NCI-H2081 (cell line): ENCODE data around the gene CTNNA2.
"Not testable (repeated sequence)": the region's sequence is repeated elsewhere in the genome, so short reads cannot be mapped to it uniquely, and the experiment has no call there.

Experiments
- DNase-seq, 2 experiments: peaks; one replicate each; lab custom pipeline; 2025; lab: John Stamatoyannopoulos, UW

CTNNA2 gene

DNA sequence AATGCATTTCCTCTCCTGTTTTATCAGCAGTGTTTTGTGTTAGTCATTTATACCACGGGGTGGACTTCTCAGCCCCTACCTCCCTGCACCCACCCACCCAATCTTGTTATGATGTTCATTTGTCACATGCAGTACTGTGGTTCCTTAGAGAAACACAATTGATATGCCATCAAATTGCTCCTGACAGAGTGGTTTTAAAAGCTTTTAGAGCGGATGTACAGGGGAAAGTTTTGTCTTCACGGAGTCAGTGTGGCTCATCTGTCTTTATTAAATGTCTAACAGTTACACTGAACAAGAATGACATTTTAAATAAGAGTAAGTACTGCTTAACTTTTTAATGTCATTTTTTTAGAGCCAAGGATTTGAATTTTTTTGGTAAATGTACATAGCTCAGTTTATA is 634.8 kb downstream of the CTNNA2 start:
- DNase-seq: no peak

DNA sequence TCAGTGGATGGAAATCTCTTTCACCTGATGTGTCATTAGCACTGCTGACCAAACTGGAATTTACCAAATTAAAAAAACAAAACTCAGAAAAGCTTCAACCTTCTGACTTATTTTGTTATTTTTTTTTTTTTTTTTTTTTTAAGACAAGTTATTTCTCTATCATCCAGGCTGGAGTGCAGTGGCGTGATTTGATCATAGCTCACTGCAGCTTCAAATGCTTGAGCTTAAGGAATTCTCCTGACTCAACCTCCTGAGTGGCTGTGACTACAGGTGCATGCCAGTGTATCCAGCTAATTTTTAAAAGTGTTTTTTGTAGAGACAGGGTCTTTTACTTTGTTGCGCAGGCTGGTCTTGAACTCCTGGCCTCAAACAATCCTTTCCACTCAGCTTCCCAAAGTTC is 636.1 kb downstream of the CTNNA2 start:
- DNase-seq: no peak

DNA sequence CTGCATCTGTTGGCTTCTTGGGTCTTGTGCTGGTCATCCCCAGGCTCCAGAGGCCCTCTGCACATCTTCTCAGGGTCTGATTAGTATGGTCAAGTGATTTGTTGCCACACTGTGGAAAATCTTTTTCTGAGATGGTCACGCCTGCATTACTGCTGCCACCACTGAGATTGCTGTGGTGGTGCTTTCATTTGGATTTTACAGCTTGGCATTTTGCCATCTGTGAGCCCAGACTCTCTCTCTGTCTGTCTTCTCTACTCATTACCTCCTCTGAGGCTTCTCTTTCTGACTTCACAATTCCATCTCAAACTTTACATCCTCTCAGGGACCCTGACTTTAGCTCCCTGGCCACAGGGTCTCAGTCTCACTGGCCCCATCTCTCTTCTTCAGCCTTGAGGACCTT is 637.1 kb downstream of the CTNNA2 start:
- DNase-seq: no peak

DNA sequence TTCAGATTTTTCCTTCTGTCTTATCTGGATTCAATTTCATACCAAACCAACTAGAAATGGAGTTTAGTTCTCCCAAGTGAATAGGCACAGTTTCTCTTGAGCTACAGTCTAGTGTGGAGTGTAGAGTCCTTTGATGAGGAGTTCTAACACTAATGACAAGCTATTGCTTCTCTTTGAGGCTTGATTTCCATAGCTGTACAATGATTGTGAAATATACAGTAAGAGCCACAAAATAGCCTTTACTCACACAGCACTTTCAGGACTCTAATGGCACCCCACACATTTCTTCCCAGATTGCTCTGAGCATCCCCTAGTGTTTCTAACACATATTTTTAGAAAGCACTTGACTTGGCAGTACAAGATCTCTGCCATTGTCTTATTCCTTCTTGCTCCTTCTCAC is 638.4 kb downstream of the CTNNA2 start:
- DNase-seq: no peak

DNA sequence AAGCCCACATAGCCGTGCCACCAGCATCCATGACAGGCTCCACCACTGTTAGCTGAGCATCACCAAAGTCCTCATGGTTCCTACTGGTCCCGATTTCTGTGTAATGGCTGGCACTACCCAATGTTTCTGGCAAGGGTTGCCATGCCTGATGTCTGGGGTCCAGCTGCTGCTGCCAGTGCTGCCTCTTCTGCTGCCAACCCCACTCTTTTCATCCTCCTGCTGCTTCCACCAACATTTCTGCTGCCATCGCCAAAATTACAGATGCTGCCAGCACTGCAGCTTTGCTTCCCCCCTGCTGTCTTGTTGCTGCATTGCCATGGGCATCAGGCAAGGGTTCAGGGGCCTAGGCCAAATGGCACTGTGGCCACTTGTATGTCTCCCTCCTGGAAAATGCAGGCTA is 638.8 kb downstream of the CTNNA2 start:
- no peak for DNase-seq

DNA sequence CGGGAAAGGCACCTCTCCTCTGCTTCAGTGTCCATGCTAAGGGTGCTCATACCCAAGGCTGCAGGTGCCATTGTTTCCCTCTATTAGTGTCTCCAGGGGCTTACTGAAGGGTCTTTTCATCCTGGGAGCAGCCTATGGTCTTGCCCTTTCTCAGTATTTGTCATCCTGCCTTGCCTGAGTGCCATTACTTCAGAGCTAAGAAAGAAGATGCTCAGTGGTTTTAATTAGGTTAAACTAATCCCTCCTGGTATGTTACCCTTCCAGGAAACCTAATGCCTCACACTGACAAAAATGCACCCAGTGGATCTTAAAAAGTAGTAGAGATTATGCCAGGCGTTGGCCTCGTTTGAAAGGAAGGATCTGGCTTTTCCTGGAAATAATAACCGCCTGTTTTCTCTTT is 640.3 kb downstream of the CTNNA2 start:
- no peak for DNase-seq

DNA sequence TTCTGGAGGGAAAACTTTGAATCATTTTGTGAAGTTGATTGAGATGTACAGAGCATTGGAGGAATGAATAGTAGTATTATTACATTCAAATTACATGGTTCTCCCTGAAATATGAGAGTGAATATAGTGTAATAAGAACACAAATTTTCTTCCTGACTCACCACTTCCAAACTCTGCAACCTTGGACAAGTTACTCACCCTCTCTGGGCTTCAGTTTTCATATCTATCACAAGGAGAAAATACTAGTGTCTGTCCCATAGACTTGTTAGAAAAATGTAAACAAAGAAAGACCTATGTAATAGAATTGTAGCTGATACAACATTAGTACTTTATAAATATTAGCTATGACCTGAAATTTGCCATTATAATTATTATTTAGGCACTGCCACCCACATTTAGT is 640.9 kb downstream of the CTNNA2 start:
- no peak for DNase-seq

DNA sequence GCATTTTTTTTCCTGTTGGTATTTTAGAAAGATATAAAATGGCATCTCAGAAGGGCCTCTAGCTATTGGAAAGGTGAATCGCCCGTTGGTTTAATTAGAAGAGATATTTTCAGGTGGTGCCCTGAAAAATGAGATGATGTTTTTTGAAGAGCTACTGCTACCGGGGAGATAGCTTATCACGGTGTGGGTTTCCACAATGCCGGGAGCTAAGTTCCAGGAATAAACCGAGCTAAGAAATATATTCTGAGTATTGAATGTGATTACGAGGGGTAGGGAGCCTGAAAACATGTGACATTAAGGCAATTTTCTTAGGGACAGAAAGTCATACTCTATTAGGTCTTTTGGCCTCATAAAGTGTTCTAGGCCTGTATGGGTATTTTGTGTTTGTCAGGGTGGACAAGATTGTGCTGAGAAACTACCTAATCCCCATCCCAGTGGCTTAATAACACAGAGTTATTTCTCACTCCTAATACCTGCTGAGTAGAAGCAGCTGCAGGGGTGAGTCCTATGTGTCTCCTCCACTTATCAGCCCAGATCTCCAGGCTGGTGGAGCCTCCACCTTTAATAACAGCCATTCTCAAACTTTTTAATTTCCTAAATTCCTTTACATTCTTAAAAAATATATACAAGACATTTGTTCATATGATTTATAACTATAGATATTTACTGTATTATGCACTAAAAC is 641.5 kb downstream of the CTNNA2 start:
- no peak for DNase-seq

DNA sequence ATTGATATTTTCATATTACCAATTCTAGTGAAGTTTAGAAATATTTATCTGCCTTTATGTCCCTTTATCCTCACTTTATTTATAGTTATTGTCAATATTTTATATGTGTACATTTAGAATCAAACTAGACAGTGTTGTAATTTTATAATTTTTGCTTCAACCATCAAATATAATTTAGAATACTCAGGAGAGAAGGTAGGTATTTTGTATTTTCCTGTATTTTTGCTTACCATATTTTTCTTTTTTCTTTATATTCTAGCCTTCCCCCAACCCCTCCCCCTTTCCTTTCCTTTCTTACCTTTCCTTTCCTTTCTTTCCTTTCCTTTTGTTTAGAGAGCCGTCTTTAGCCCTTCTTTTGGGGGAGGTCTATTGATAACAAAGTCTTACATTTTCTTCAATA is 651.5 kb downstream of the CTNNA2 start:
- DNase-seq: no peak

DNA sequence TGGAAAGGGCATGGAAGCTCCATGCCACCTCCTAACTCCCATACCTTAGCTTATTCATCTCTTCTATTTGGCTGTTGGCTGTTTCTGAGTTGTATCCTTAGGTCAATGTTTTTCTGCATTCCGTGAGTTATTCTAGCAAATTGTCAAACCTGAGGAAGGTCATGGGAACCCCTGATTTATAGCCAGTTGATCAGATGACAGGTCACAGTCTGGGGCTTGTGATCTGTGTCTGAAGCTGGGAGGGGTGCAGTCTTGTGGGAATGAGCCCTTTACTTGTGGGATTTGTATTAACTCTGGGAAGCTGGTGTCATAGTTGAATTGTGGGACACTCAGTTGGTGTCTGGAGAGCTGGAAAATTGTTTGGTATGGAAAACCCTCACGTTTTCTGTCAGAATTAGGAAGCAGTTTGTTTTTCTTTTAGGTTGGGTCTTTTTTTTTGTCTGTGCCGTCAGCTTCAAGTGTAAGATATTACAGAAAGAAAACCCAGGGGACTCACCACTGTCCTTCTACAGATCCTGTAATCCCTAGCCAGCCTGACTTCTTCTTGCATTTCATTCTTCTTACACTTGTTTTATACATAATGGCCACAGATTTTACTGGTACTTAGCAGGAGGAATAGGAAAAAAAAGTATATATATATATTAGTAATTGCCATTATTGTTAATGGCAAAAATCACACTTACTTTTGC is 653.8 kb downstream of the CTNNA2 start:
- no peak for DNase-seq

DNA sequence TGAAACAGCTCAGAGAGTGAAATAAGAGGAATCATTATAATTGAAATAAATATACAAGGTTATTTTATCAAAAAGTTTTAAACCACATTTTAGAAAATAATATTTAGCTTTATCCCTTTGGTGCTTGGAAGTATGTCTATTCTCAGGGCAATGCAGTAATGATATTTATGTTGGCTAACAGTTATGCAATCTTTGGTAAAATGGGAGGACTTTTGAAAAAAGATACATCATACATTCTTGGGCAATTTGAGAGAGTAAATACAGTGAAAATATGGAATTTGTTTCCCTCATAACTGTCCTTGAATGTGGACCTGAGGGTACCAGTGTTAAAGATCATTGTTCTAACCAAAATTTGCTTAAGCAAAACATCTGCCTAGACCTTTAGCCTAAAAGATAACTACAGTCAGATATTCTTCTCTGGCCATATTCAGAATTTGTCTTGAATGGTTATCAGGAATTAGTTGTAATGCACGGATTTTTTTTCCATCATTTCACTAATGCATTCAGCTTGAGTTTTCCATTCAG is 654.5 kb downstream of the CTNNA2 start:
- DNase-seq: no peak

DNA sequence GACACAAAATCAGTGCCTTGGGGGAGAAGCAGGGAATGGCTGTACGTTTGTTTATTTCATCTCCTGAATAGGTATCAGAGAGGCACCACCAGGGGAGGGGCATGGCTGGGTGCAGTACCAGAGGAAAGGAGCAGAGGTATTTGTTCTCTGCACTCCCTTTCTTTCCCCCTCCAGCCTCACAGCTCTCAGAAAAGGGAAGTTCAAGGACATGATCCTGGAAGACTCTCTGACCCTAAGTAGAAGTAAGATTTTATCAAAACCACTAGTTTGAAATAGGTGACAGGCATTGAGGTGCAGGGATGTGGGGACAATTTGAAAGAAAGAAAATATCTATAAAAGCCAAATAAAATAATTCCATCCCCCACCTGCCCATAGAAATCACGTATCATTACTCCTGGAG is 655.2 kb downstream of the CTNNA2 start:
- no peak for DNase-seq

DNA sequence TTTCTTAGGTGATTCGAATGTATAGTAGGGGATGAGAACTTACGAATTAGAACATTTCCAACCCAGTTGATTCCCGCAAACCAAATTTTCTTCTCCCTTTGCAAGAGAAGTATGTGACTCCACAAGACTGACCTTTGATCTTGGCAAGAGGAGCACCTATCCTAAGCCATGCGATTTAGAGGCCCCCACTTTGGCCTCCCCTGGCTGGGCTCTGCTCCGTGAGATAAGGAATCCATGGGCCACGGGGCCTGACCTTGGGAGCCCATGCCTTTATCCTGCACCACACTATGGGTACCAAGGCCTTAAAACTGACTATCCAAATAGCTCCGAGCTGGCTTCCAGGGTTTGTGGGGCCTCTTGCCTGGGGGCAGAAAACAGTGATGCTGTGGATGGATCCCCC is 656.0 kb downstream of the CTNNA2 start:
- no peak for DNase-seq

DNA sequence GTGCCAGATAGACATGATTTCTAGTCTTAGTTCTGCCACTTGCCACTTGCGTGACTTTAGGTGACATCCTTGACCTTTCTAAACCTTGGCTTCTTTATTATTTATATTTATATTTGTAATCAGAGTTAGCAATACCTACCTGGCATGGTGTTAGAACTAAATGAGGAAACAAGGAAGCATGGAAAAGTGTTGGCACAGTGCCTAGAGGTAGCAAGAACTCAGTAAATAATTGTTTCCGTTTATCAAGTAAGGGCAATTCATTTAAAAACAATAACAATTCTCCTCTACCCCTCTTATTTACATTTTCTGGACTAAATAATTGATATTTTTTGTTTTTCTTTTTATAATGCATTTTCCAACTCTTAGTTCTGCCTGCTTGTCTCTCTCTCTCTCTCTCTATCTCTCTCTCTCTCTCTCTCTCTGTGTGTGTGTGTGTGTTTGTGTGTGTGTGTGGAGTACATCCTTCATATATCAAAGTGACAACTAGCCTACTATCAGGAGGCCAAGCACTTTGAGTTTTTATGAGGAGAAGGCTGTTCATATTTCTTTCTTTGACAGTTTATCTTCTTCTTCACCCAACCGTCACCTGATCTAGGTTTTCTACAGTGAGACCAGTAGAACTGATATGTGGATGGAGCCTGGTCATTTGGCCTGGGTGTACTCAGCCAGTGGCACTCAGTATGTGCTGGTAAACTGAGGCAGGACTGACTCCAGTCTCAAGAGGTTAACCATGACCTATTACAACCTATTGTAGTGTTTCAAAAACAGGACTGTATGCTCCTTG is 657.2 kb downstream of the CTNNA2 start:
- no peak for DNase-seq

DNA sequence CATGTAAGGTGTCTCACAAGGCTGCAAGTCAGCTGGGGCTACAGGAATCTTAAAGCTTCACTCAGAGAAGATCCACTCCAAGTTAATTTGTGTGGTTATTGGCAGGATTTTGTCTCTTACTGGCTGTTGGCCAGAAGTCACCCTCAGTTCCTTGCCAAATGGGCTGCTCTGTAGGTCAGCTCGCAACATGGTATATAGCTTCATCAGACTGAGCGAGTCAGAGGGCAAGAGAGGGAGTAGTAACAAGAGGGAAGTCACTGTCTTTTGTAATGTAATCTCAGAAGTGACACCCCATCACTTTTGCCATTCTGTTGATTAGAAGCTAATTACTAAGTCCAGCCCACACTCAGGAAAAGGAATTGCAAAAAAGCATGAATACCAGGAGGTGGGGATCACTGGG is 672.2 kb downstream of the CTNNA2 start:
- DNase-seq: no peak

DNA sequence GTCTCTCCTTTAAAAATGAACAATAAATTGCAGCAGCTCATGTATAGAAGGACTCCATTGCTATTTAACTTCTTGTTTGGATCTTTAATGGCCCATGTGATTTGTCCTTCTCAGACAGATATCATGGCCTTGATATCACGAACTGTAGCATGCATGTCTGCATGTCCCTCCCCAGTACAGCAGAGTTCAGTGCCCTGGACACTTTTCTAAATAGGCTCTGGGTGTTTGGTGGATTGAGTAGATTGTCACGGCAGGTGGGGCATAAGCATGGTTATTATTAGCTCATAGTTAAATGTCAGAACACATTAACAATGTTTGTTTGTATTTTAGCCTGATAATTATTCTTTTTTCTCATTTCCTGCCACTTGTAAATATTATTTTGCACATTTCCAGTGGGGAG is 673.4 kb downstream of the CTNNA2 start:
- DNase-seq: no peak

DNA sequence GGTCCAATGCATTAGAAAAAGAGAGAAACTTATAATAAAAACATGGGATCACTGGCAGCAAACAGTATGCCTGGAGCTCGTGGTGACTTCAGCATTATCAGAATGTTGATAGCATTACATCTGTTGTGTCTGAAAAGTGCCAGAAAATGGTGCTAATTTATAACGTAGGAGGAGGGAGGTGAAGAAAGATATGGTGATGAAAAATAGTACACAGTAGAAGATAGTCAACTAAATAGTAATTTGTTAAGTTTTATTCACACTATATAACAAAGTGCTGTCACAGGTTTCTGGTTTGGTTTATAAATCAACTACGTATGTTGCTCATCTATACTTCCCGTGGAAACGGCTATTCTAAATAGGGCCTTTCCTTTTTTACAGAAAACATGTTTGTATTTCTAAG is 674.3 kb downstream of the CTNNA2 start:
- DNase-seq: no peak

DNA sequence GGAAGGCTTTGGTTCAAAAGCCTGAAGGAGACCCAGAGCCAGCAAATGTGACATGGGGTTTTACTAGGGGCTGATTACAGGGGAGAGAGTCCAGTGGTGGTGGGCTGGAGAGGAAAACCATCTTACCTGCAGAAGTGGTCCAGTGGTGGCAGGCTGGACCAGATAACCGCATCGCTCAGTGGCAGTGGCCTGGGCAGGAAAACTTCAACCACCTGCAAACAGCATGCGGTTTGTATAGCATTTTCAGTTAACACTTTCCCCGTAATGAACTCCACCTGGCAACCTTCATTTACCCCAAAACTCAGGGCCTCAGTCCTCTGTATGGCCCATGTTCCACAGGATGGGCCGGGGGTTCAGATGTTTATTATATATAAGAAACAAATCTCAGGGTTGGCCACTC is 677.3 kb downstream of the CTNNA2 start:
- no peak for DNase-seq

DNA sequence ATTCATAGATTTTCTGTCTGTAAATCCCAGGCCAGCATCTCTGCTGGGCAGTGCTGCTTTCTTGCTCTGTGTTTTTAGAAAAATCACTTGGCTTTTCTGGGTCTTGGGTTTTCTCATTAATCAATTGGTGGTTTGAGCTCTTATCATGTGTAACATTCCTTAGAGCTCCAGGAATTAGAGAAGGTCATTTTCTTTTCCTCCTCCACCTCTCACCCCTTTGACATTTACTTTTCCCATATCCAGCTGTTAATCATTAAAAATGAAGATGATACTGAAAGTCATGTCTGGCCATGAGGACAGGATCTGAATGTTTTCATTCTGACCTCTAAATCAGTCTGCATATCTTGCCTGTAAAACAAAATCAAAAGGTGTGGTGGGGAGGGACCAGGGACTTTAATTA is 680.7 kb downstream of the CTNNA2 start:
- no peak for DNase-seq

DNA sequence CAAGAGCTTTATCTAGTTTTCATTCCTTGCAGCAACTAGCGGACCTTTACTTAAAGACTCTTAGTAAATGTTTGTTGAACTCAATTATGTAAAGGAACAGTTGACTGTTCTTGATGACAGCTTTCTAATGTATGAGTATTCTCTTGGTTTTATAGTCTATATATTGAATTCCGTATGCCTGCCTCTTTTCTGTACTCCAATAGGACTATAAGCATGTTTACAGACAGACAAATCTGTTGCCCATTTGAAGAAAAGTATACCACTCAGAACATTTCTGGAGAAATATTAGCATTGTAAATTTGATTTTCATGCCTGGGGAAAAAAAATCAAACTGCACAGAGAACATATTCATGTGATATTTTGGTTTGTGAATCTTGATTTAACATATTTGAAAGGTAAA is 682.2 kb downstream of the CTNNA2 start:
- no peak for DNase-seq

DNA sequence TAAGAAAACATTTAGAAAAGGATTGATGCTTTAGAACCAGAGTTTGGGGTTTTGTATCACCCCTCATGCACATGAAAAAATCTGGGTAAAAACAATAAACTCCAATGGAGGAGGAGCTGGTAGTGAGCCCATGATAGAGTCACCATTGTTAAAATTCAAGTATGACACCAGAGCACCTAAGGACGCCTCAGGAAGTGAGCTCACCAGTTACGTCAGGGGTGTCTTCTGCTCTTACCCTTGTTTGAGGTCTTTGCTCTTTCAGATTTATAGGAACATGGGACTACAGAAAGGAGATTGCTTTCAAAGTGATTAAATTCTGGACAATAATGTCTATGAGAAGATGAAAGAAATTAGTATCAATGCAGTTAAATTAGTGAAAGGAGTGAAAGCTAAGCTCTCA is 685.2 kb downstream of the CTNNA2 start:
- no peak for DNase-seq

DNA sequence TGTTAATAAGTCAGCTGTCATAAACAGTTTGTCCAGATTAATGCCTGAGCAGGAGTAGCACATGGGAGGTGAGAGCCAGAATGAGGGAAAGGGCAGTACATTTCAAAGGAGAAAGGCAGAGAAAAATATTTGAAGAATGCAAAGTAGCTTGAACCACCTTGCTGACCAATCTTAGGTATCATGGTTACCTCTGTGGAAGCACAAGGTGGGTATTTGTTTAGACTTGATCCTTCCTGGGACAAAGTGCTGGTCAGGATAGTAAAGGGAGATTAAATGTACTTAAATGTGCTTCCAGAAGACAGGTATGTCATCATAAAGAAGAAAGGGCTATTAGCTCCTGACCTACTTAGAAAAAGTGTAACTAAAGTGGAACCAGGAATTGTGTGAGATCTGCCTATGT is 686.7 kb downstream of the CTNNA2 start:
- DNase-seq: no peak

DNA sequence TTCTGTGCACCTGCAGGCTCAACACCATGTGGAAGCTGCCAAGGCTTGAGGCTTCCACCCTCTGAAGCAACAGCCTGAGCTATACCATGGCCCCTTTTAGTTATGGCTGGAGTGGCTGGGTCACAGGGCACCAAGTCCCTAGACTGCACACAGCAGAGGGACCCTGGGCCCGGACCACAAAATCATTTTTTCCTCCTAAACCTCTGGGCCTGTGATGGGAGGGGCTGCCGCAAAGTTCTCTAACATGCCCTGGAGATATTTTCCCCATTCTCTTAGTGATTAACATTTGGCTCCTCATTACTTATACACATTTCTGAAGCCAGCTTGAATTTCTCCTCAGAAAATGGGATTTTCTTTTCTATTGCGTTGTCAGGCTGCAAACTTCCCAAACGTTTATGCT is 691.1 kb downstream of the CTNNA2 start:
- not testable (repeated sequence) for DNase-seq
